Measurements from ENCODE around the gene TNFRSF4. TPM values are rescaled to one million over a fixed set of nuclear protein-coding genes. Genes with fewer than 3 reads are reported as not detected.
"Not testable (repeated sequence)": the region's sequence is repeated elsewhere in the genome, so short reads cannot be mapped to it uniquely, and the experiment has no call there.

The TNFRSF4 gene
- total RNA-seq, 4 donors from 2014 or later, result 0.69 to 1.4 TPM; not detected in 2

- H3K4me3 ChIP-seq (ENCODE audit: low read depth, poor library complexity, severe bottlenecking), result no peak overlapping the region
- intact Hi-C loops (cut with DNase I; ENCODE audit: low total_unique reads), result no loop called here
- no peak for TF ChIP-seq POLR2A (IDR thresholded peaks at IDR 0.05)
- TF ChIP-seq CTCF (IDR thresholded peaks at IDR 0.05), result no peak
- DNase-seq (ENCODE audit: low spot score in 2 of 2), result no peak
- 92 to 96% methylated on average over 46 of the region's 50 CpGs for WGBS, 2 donors
Observed at GRCh38 chr1:1253972-1254666, 40.2 kb upstream of the TNFRSF4 start.

- DNase-seq (ENCODE audit: low spot score in 2 of 2), result no peak
- 88 to 92% methylated on average over 11 to 12 of the region's 12 CpGs for WGBS, 2 donors
- TF ChIP-seq POLR2A (IDR thresholded peaks at IDR 0.05) (no peak), CTCF (IDR thresholded peaks at IDR 0.05) (no peak)
- no peak overlapping the region for H3K4me3 ChIP-seq (ENCODE audit: low read depth, poor library complexity, severe bottlenecking)
- intact Hi-C loops (cut with DNase I; ENCODE audit: low total_unique reads), result no loop called here
Observed at GRCh38 chr1:1253314-1253713, 39.4 kb upstream of the TNFRSF4 start.

DNA sequence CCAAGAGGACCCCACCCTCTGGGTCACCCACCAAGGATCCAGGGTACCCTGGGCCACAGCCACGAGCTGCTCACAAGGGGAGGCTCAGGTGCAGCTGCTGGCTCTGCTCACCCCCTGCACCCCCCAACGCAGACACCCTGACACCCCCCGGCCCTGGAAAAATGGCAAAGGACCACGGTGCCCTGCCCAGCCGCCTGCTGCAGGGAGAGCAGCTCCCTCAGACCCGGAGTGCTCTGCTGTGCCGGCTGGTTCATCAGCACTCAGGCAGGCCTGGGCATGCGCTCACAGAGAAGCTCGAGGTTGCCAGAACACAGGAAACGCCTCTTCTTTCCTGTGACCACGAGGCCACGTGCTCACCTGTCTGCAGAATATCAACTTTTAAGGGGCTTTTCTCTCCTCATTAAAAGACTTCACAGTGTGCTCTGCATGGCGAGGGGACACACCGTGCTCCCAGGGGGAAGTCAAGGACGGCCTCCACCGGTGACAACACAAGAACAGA lies 36.9 kb upstream of the TNFRSF4 start:
- TF ChIP-seq POLR2A (IDR thresholded peaks at IDR 0.05) (no peak), CTCF (IDR thresholded peaks at IDR 0.05) (no peak)
- DNase-seq (ENCODE audit: low spot score in 2 of 2), result no peak
- intact Hi-C loops (cut with DNase I; ENCODE audit: low total_unique reads), result no loop called here
- no peak overlapping the region for H3K4me3 ChIP-seq (ENCODE audit: low read depth, poor library complexity, severe bottlenecking)
- 66 to 75% methylated on average over 10 to 16 of the region's 16 CpGs for WGBS, 2 donors

DNA sequence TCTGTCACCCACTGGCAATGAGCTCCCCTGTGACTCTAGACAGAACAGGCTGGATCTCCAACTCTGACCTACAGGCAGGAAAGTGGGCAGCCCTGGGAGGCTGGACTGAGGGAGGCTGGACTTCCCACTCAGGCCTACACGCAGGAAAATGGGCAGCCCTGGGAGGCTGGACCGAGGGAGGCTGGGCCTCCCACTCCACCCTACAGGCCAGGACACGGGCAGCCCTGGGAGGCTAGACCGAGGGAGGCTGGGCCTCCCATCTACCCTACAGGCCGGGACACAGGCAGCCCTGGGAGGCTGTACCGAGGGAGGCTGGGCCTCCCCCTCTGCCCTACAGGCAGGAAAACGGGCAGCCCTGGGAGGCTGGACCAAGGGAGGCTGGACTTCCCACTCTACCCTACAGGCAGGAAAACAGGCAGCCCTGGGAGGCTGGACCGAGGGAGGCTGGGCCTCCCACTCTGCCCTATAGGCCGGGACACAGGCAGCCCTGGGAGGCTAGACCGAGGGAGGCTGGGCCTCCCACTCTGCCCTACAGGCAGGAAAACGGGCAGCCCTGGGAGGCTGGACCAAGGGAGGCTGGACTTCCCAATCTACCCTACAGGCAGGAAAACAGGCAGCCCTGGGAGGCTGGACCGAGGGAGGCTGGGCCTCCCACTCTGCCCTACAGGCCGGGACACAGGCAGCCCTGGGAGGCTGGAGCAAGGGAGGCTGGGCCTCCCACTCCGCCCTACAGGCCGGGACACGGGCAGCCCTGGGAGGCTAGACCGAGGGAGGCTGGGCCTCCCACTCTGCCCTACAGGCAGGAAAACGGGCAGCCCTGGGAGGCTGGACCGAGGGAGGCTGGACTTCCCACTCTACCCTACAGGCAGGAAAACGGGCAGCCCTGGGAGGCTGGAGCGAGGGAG lies 34.3 kb upstream of the TNFRSF4 start:
- H3K4me3 ChIP-seq (ENCODE audit: low read depth, poor library complexity, severe bottlenecking); DNase-seq (ENCODE audit: low spot score in 2 of 2); intact Hi-C loops (cut with DNase I; ENCODE audit: low total_unique reads): not testable (repeated sequence)
- 85 to 88% methylated on average over 8 to 15 of the region's 21 CpGs for WGBS, 2 donors

- DNase-seq (ENCODE audit: low spot score in 2 of 2), result no peak
- no peak overlapping the region for H3K4me3 ChIP-seq (ENCODE audit: low read depth, poor library complexity, severe bottlenecking)
- TF ChIP-seq POLR2A (IDR thresholded peaks at IDR 0.05) (no peak), CTCF (IDR thresholded peaks at IDR 0.05) (no peak)
- WGBS, 2 donors, result 69 to 73% methylated on average over 12 to 18 of the region's 25 CpGs
- intact Hi-C loops (cut with DNase I; ENCODE audit: low total_unique reads), result no loop called here
Observed at GRCh38 chr1:1247341-1247913, 33.5 kb upstream of the TNFRSF4 start.

Data from lower leg skin (tissue), 4 donors.